Sigmoid colon (tissue), 7 donors: Measurements from ENCODE around the gene ZRANB3. TPM values are rescaled to one million over a fixed set of nuclear protein-coding genes. Genes with fewer than 3 reads are reported as not detected.

Experiments
- DNase-seq: peaks from one replicate; pipeline ENCODE4 v3.0.0-alpha.2; 2019
- H3K27ac ChIP-seq, 4 donors: fragments of 200-600 bp; sonication (generic); one replicate each; pipeline ENCODE4 v1.5.1; 2016 to 2019; ENCODE audit warnings: mild to moderate bottlenecking in 1 of 4
- H3K27me3 ChIP-seq, 3 donors: fragments of 200-600 bp; sonication (generic); one replicate each; pipeline ENCODE4 v1.5.1; 2019; ENCODE audit warnings: mild to moderate bottlenecking in 1 of 3
- H3K36me3 ChIP-seq, 4 donors: fragments of 200-600 bp; sonication (generic); one replicate each; pipeline ENCODE4 v1.5.1; 2016 to 2019
- H3K4me1 ChIP-seq, 4 donors: fragments of 200-600 bp; sonication (generic); one replicate each; pipeline ENCODE4 v1.5.1; 2017 to 2019
- H3K4me3 ChIP-seq, 4 donors: fragments of 200-600 bp; sonication (generic); one replicate each; pipeline ENCODE4 v1.5.1; 2017 to 2019; ENCODE audit warnings: mild to moderate bottlenecking in 2 of 4, moderate library complexity in 1 of 4
- H3K9me3 ChIP-seq, 4 donors: fragments of 200-600 bp in 3 of 4; sonication (generic) in 3 of 4; one replicate each; pipeline versions ENCODE4 v1.5.1 to v1.6.1; 2013 to 2019
- EP300 ChIP-seq, 4 donors: sonication (generic); formaldehyde crosslinking; IDR thresholded peaks; one replicate each; pipeline ENCODE4 v1.6.1; 2017; ENCODE audit warnings: antibody characterized with exemption in 4 of 4
- POLR2A ChIP-seq, 2 donors: fragments of 450-650 bp; IDR thresholded peaks; one replicate each; pipeline ENCODE4 v1.6.1; 2016; ENCODE audit warnings: antibody characterized with exemption in 2 of 2, mild to moderate bottlenecking in 2 of 2, moderate library complexity in 2 of 2
- POLR2AphosphoS5 ChIP-seq, 4 donors: sonication (generic); formaldehyde crosslinking; IDR thresholded peaks; one replicate each; pipeline ENCODE4 v1.6.1; 2017; ENCODE audit warnings: antibody characterized with exemption in 4 of 4
- WGBS, 2 donors: extraction: QIAGEN DNeasy Blood & Tissue Kit; methylation state at CpG; one replicate each; pipeline ENCODE4 v1.1.7; 2013; 5-methylcytosine and 5-hydroxymethylcytosine counted together
- intact Hi-C: fragments of 100-400 bp; cut with DNase I; formaldehyde crosslinking; loops from one replicate; pipeline ENCODE4 v1.15.1; 2023
- polyA plus RNA-seq, 3 donors: library from polyadenylated mRNA; stranded (reverse); fragments of 200-250 nt; gene quantifications; one replicate each; pipeline ENCODE4 v1.2.3, GENCODE V29; 2013
- total RNA-seq, 4 donors: library from RNA; depleted of rRNA; stranded (reverse); fragments of >200 nt; gene quantifications; one replicate each; pipeline ENCODE4 v1.1.0, GENCODE V29; 2016
- TF ChIP-seq, protein P1 (sequence below), 4 experiments: fragments of 450-650 bp in 3 of 4; fragments of 200-600 bp in 1 of 4; IDR thresholded peaks; one replicate each; pipeline ENCODE4 v1.5.1; 2016 to 2019; ENCODE audit warnings: antibody characterized with exemption in 4 of 4, mild to moderate bottlenecking in 3 of 4, moderate library complexity in 2 of 4
- donor health status: healthy with polysubstance abuse.
- donor health status: Bipolar disorder and iron deficiency.
- donor health status: healthy.

ZRANB3 gene
- total and polyA plus RNA-seq, 7 donors, result 1.2 to 7.2 (median 3.1) TPM

DNA sequence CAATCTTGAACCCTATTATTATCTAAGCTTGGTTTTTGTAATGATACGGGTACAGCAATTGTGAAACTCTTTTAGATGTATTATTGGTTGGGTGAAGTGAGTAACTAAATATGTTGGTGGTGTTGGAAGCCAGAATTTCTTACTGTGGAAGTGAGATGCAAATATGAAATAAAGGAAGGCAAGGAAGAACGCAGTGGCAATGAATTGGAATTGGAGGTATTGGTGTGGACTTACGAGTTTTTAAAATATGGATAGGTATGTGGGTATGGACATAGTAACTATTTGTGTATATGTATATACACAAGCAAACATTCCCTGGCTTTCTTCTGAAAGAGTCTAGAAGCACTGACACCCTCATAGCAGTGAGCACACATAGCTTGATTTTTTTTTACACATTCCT, 373.2 kb downstream of the ZRANB3 start:
- intact Hi-C loops, result no loop called here
- WGBS, 2 donors, result 96 to 99% methylated on average over 3 of the region's 3 CpGs
- H3K27me3 ChIP-seq, result no peaks in the 10 kb centered on the region
- no peaks in the 10 kb centered on the region for H3K9me3 ChIP-seq
- no peak for DNase-seq
- no peaks in the 10 kb centered on the region for H3K4me1 ChIP-seq
- no peak overlapping the region for H3K27ac ChIP-seq
- TF ChIP-seq, protein P1, sequence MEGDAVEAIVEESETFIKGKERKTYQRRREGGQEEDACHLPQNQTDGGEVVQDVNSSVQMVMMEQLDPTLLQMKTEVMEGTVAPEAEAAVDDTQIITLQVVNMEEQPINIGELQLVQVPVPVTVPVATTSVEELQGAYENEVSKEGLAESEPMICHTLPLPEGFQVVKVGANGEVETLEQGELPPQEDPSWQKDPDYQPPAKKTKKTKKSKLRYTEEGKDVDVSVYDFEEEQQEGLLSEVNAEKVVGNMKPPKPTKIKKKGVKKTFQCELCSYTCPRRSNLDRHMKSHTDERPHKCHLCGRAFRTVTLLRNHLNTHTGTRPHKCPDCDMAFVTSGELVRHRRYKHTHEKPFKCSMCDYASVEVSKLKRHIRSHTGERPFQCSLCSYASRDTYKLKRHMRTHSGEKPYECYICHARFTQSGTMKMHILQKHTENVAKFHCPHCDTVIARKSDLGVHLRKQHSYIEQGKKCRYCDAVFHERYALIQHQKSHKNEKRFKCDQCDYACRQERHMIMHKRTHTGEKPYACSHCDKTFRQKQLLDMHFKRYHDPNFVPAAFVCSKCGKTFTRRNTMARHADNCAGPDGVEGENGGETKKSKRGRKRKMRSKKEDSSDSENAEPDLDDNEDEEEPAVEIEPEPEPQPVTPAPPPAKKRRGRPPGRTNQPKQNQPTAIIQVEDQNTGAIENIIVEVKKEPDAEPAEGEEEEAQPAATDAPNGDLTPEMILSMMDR (IDR thresholded peaks at IDR 0.05), result no peak
- TF ChIP-seq POLR2A (IDR thresholded peaks at IDR 0.05) (no peak), EP300 (IDR thresholded peaks at IDR 0.05) (no peak), POLR2AphosphoS5 (IDR thresholded peaks at IDR 0.05) (no peak)
- peaks cover 18 to 81% (median 29%) of the 10 kb centered on the region in 4 donors for H3K36me3 ChIP-seq
- no peak overlapping the region for H3K4me3 ChIP-seq

GRCh38 chr2:135154962-135155361, 376.1 kb downstream of the ZRANB3 start:
- TF ChIP-seq EP300 (IDR thresholded peaks at IDR 0.05) (no peak), POLR2AphosphoS5 (IDR thresholded peaks at IDR 0.05) (no peak), POLR2A (IDR thresholded peaks at IDR 0.05) (no peak)
- TF ChIP-seq, protein P1 (IDR thresholded peaks at IDR 0.05), result no peak
- peaks cover 18 to 97% (median 44%) of the 10 kb centered on the region in 4 donors for H3K36me3 ChIP-seq
- intact Hi-C loops, result no loop called here

GRCh38 chr2:135152361-135152760, 378.7 kb downstream of the ZRANB3 start:
- H3K4me3 ChIP-seq, result no peak overlapping the region
- no peaks in the 10 kb centered on the region for H3K27me3 ChIP-seq
- intact Hi-C loops, result no loop called here
- H3K36me3 ChIP-seq, result peaks cover 18 to 74% (median 41%) of the 10 kb centered on the region in 4 donors
- no peak for DNase-seq
- no peak overlapping the region for H3K27ac ChIP-seq
- H3K4me1 ChIP-seq, result no peaks in the 10 kb centered on the region
- WGBS, 2 donors, result 94 to 97% methylated on average over 1 of the region's 1 CpG
- H3K9me3 ChIP-seq, result no peaks in the 10 kb centered on the region
- TF ChIP-seq POLR2AphosphoS5 (IDR thresholded peaks at IDR 0.05), result no peak
- TF ChIP-seq, protein P1 (IDR thresholded peaks at IDR 0.05), result no peak
- no peak for TF ChIP-seq POLR2A (IDR thresholded peaks at IDR 0.05)
- no peak for TF ChIP-seq EP300 (IDR thresholded peaks at IDR 0.05)

More at GRCh38 chr2:135154962-135155361, 376.1 kb downstream of the ZRANB3 start:
- no peak for DNase-seq
- Histone ChIP-seq H3K4me3 (no peak overlapping the region), H3K27ac (no peak overlapping the region), H3K9me3 (no peaks in the 10 kb centered on the region), H3K27me3 (no peaks in the 10 kb centered on the region), H3K4me1 (no peaks in the 10 kb centered on the region)

- H3K27me3 ChIP-seq, result no peaks in the 10 kb centered on the region
- TF ChIP-seq EP300 (IDR thresholded peaks at IDR 0.05), result no peak
- no peak for TF ChIP-seq POLR2AphosphoS5 (IDR thresholded peaks at IDR 0.05)
- TF ChIP-seq, protein P1 (IDR thresholded peaks at IDR 0.05), result no peak
- no peak for TF ChIP-seq POLR2A (IDR thresholded peaks at IDR 0.05)
- intact Hi-C loops, result no loop called here
- H3K4me3 ChIP-seq, result no peak overlapping the region
- peaks cover 18 to 66% (median 41%) of the 10 kb centered on the region in 4 donors for H3K36me3 ChIP-seq
- no peaks in the 10 kb centered on the region for H3K9me3 ChIP-seq
- no peaks in the 10 kb centered on the region for H3K4me1 ChIP-seq
- DNase-seq, result no peak
- 95 to 98% methylated on average over 3 of the region's 3 CpGs for WGBS, 2 donors
- H3K27ac ChIP-seq, result no peak overlapping the region
Observed at GRCh38 chr2:135151615-135152014, 379.4 kb downstream of the ZRANB3 start.

DNA sequence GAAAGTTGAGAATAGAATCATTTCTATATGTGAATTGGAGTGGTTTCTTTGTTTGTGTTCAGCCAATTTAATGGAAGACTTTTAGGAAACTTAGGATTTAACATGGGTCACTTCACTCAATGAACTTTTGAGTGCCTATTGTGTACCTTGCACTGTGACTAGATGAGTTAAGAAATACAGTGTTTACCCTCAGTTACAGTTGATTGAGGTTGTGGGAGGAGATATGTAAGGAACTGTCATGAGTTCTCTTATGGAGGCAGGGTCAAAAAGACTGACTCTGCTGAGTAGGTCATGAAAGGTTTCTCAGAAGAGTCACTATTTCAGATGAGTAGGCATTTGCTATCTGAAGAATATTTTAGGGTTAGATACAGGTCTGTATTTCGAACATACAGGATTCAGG, 380.3 kb downstream of the ZRANB3 start:
- no peak overlapping the region for H3K4me3 ChIP-seq
- WGBS, 2 donors, result 94 to 96% methylated on average over 1 of the region's 1 CpG
- no peaks in the 10 kb centered on the region for H3K27me3 ChIP-seq
- no peaks in the 10 kb centered on the region for H3K4me1 ChIP-seq
- TF ChIP-seq POLR2AphosphoS5 (IDR thresholded peaks at IDR 0.05), result no peak
- TF ChIP-seq EP300 (IDR thresholded peaks at IDR 0.05), result no peak
- no peak for TF ChIP-seq POLR2A (IDR thresholded peaks at IDR 0.05)
- TF ChIP-seq, protein P1 (IDR thresholded peaks at IDR 0.05), result no peak
- no peak for DNase-seq
- intact Hi-C loops, result no loop called here
- H3K27ac ChIP-seq, result no peak overlapping the region
- H3K9me3 ChIP-seq, result no peaks in the 10 kb centered on the region
- H3K36me3 ChIP-seq, result peaks cover 17 to 59% (median 37%) of the 10 kb centered on the region in 4 donors
